Glomerular visceral epithelial cell (primary cell): ENCODE data around the gene OR52E8.

ENCODE experiments used
- DNase-seq: peaks from one replicate; pipeline ENCODE4 v3.0.0-alpha.2; 2016; ENCODE audit errors: extremely low spot score

OR52E8 gene

GRCh38 chr11:5807580-5807979 is 49.9 kb downstream of the OR52E8 start:
- DNase-seq, result no peak
